ENCODE results near the gene CLOCK. TPM values are rescaled to one million over a fixed set of nuclear protein-coding genes. Genes with fewer than 3 reads are reported as not detected.

The CLOCK gene
- polyA plus RNA-seq, 1 of the 3 experiments (the other 2 are of a cell fraction) = 4.2 TPM

DNA sequence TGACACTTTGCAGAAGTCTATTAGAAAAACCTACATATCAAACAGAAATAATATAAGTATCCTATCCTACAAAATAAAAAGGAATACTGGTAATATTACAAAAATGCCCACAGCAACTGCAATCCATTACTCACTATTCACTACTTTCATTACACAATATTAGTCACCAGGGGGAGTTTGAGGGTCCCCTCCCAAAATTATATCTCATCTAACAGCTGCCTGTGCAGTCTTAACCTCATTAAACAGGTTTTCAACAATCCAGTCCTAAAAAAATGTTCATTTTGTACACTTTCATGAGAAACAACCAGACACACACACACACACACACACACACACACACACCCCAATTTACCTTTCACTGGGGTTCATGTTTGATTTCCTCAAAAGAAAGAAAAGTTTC is 2.9 kb downstream of the CLOCK start:
- H3K27me3 ChIP-seq (ENCODE audit: insufficient read depth) = no peaks in the 10 kb centered on the region
- peaks cover 4% of the 10 kb centered on the region; the same call in 1 of the 2 replicates for H4K20me1 ChIP-seq (ENCODE audit: insufficient read depth)
- no peaks in the 10 kb centered on the region for H3K9me2 ChIP-seq
- ChIA-PET CTCF (interaction anchor here (1.0 to 2.7 kb wide), 3 partner anchors 149 to 197 kb away, joined by 3 to 13 read pairs (median 3); partner anchors contain the start of gene SRD5A3), POLR2A (no interaction called here)
- no peaks in the 10 kb centered on the region for H3K36me3 ChIP-seq (replicated peaks in 1 of 2; ENCODE audit: control insufficient read depth in 1 of 2, insufficient read depth in 2 of 2, low read length in 1 of 2)
- H2AFZ ChIP-seq (ENCODE audit: low read depth) = no peak overlapping the region
- peak overlapping the region; percentile 89; the same call in 1 of the 2 replicates for H3K9ac ChIP-seq
- H3K4me1 ChIP-seq (ENCODE audit: control insufficient read depth in 1 of 2, insufficient read depth in 2 of 2, low read depth in 1 of 2, low read length in 1 of 2) = peaks cover 10% of the 10 kb centered on the region in 2 experiments
- no peaks in the 10 kb centered on the region for H3K9me3 ChIP-seq
- H3K79me2 ChIP-seq (ENCODE audit: insufficient read depth) = peaks cover 64% of the 10 kb centered on the region
- peak overlapping the region in 1 of 2 experiments; percentile 67; a peak in 1 of 4 replicates for H3K4me3 ChIP-seq (ENCODE audit: low read depth in 2 of 2, low read length in 1 of 2)
- TF ChIP-seq FOXJ3 (CRISPR knock-in tag; IDR thresholded peaks at IDR 0.05) = no peak
- peak; percentile 11; the same call in 1 of the 2 replicates for TF ChIP-seq FOSL2 (IDR thresholded peaks at IDR 0.05; ENCODE audit: borderline replicate concordance, low read depth)
- TF ChIP-seq CTCF (IDR thresholded peaks at IDR 0.05) = peak; percentile 41
- peak; percentile 31; the same call in 1 of the 2 replicates for TF ChIP-seq RAD21 (IDR thresholded peaks at IDR 0.05; ENCODE audit: low read length)
- H3K27ac ChIP-seq (ENCODE audit: low read depth in 2 of 2, low read length in 1 of 2) = peak overlapping the region in 1 of 2 experiments; percentile 93; a peak in 2 of 4 replicates
- DNase-seq = peak; percentile 23
- H3K4me2 ChIP-seq = peak overlapping the region; percentile 79
- H3F3A ChIP-seq (replicated peaks; ENCODE audit: insufficient read depth) = peaks cover 34% of the 10 kb centered on the region

- Histone ChIP-seq H3K9me2 (no peaks in the 10 kb centered on the region), H3K4me3 (ENCODE audit: low read depth in 2 of 2, low read length in 1 of 2) (no peak overlapping the region), H3K4me1 (ENCODE audit: control insufficient read depth in 1 of 2, insufficient read depth in 2 of 2, low read depth in 1 of 2, low read length in 1 of 2) (peaks cover 0 to 4% of the 10 kb centered on the region in 2 experiments; a peak in 3 of 4 replicates), H3K9ac (no peak overlapping the region), H3K27me3 (ENCODE audit: insufficient read depth) (no peaks in the 10 kb centered on the region), H4K20me1 (ENCODE audit: insufficient read depth) (peaks cover 4% of the 10 kb centered on the region; the same call in 1 of the 2 replicates), H3K4me2 (no peak overlapping the region), H3K27ac (ENCODE audit: low read depth in 2 of 2, low read length in 1 of 2) (no peak overlapping the region), H2AFZ (ENCODE audit: low read depth) (no peak overlapping the region), H3K79me2 (ENCODE audit: insufficient read depth) (peaks cover 99% of the 10 kb centered on the region), H3K36me3 (replicated peaks in 1 of 2; ENCODE audit: control insufficient read depth in 1 of 2, insufficient read depth in 2 of 2, low read length in 1 of 2) (no peaks in the 10 kb centered on the region), H3K9me3 (no peaks in the 10 kb centered on the region), H3F3A (replicated peaks; ENCODE audit: insufficient read depth) (peaks cover 18% of the 10 kb centered on the region)
- ChIA-PET POLR2A (no interaction called here), CTCF (no interaction called here)
- 97% methylated on average over 3 of the region's 3 CpGs for WGBS (ENCODE audit: low lambda C conversion rate)
- DNase-seq = no peak
- TF ChIP-seq, protein P1, sequence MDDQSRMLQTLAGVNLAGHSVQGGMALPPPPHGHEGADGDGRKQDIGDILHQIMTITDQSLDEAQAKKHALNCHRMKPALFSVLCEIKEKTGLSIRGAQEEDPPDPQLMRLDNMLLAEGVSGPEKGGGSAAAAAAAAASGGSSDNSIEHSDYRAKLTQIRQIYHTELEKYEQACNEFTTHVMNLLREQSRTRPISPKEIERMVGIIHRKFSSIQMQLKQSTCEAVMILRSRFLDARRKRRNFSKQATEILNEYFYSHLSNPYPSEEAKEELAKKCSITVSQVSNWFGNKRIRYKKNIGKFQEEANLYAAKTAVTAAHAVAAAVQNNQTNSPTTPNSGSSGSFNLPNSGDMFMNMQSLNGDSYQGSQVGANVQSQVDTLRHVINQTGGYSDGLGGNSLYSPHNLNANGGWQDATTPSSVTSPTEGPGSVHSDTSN (IDR thresholded peaks at IDR 0.05) = no peak
Measured at GRCh38 chr4:55540271-55540670, 6.4 kb downstream of the CLOCK start.

- H3K9me2 ChIP-seq = no peaks in the 10 kb centered on the region
- CTCF ChIA-PET = no interaction called here
- no peaks in the 10 kb centered on the region for H3K36me3 ChIP-seq (replicated peaks in 1 of 2; ENCODE audit: control insufficient read depth in 1 of 2, insufficient read depth in 2 of 2, low read length in 1 of 2)
- H3K79me2 ChIP-seq (ENCODE audit: insufficient read depth) = peaks cover 99% of the 10 kb centered on the region
- 76% methylated on average over 2 of the region's 2 CpGs for WGBS (ENCODE audit: low lambda C conversion rate)
- POLR2A ChIA-PET = interaction anchor here (0.6 kb wide), 1 partner anchor 409 kb away, joined by 3 read pairs; the partner anchor contains the start of gene CEP135
- no peak overlapping the region for H3K27ac ChIP-seq (ENCODE audit: low read depth in 2 of 2, low read length in 1 of 2)
- no peak overlapping the region for H2AFZ ChIP-seq (ENCODE audit: low read depth)
- DNase-seq = no peak
- no peaks in the 10 kb centered on the region for H3K9me3 ChIP-seq
- no peak overlapping the region for H3K9ac ChIP-seq
- no peak overlapping the region for H3K4me3 ChIP-seq (ENCODE audit: low read depth in 2 of 2, low read length in 1 of 2)
- H4K20me1 ChIP-seq (ENCODE audit: insufficient read depth) = peaks cover 4% of the 10 kb centered on the region; the same call in 1 of the 2 replicates
- no peaks in the 10 kb centered on the region for H3K27me3 ChIP-seq (ENCODE audit: insufficient read depth)
- TF ChIP-seq NFIC (IDR thresholded peaks at IDR 0.05; ENCODE audit: borderline replicate concordance) (no peak), GABPA (IDR thresholded peaks at IDR 0.05; ENCODE audit: low read depth) (no peak)
- peaks cover 0 to 3% of the 10 kb centered on the region in 2 experiments; a peak in 3 of 4 replicates for H3K4me1 ChIP-seq (ENCODE audit: control insufficient read depth in 1 of 2, insufficient read depth in 2 of 2, low read depth in 1 of 2, low read length in 1 of 2)
- peaks cover 12% of the 10 kb centered on the region for H3F3A ChIP-seq (replicated peaks; ENCODE audit: insufficient read depth)
- no peak overlapping the region for H3K4me2 ChIP-seq
Measured at GRCh38 chr4:55539658-55540057, 7.1 kb downstream of the CLOCK start.
